Stimulated activated CD8-positive, alpha-beta memory T cell treated with anti-CD3 and anti-CD28 coated beads, Interleukin-7, amount 100 ng/mL, for 24 hours (primary cell): Measurements from ENCODE around the gene BEGAIN.

ENCODE experiments used
- DNase-seq: peaks from one replicate; pipeline ENCODE4 v3.0.0-alpha.2; 2020; ENCODE audit warnings: low read depth

The BEGAIN gene

GRCh38 chr14:100549834-100550625 is 37.2 kb downstream of the BEGAIN start:
- DNase-seq = no peak

GRCh38 chr14:100548939-100549338 is 38.3 kb downstream of the BEGAIN start:
- DNase-seq = no peak

GRCh38 chr14:100548295-100548655 is 38.9 kb downstream of the BEGAIN start:
- DNase-seq = no peak

DNA sequence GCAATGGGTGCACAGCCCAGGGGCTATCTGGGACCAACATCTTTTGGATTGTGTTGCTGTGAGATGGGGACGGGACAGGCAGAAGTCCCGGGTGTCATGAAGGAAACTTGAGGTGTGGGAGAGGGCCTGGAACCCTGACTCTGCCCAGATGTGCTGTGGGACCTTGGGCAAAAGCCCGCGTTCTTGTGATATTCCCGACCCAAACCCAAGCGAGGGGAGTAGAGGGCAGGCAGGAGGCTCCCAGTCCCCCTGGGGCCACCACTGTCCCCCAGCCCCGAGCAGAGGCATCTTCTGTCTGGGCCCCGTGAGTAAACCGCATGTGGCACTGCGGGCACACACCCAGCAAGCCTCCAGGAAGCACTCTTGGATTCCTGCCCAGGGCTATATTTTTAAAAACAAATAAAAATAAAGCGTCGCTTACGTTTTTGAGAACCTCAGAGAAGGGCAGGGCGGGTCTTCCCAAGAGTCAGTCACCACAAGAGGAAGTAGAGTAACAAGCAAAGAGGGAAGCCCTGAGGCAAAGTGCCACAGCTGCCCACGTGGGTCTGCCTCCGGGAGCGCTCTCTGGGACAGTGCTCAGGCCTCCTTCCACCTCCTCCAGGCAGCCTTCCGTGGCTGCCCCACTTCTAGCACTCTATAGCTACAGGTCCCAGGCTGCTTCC is 39.5 kb downstream of the BEGAIN start:
- no peak for DNase-seq

- no peak for DNase-seq
Observed at GRCh38 chr14:100546051-100546443, 41.2 kb downstream of the BEGAIN start.

- no peak for DNase-seq
Observed at GRCh38 chr14:100545359-100545758, 41.9 kb downstream of the BEGAIN start.

DNA sequence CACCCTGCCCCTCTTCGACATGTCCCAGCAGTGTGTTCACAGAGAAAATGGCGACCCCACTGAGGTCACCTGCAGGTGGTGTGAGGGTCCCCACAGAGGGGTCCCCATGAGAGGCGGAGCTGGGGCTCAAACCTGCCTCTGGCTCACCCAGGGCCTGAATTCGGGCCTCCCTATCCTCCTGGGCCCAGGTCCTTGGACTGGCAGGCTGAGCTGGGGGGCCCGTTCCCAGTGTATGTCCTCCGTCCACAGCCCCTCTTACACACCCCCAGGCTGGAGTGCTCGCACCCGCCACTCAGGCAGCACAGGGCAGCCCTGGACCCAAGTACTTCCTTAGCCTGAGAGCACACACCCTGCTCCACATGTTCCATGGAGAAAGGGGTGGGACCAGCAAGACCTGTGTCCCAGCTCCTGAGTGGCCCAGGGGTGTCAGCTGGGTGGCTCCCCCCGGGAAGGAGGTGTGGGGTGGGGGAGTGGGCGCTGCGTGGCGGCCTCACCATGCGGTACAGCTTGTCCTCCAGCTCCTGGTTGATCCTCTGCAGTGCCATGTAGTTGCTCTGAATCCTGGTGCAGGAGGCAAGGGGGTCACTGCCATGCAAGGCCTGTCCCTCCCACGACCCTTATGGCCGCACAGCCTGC is 42.6 kb downstream of the BEGAIN start:
- no peak for DNase-seq

DNA sequence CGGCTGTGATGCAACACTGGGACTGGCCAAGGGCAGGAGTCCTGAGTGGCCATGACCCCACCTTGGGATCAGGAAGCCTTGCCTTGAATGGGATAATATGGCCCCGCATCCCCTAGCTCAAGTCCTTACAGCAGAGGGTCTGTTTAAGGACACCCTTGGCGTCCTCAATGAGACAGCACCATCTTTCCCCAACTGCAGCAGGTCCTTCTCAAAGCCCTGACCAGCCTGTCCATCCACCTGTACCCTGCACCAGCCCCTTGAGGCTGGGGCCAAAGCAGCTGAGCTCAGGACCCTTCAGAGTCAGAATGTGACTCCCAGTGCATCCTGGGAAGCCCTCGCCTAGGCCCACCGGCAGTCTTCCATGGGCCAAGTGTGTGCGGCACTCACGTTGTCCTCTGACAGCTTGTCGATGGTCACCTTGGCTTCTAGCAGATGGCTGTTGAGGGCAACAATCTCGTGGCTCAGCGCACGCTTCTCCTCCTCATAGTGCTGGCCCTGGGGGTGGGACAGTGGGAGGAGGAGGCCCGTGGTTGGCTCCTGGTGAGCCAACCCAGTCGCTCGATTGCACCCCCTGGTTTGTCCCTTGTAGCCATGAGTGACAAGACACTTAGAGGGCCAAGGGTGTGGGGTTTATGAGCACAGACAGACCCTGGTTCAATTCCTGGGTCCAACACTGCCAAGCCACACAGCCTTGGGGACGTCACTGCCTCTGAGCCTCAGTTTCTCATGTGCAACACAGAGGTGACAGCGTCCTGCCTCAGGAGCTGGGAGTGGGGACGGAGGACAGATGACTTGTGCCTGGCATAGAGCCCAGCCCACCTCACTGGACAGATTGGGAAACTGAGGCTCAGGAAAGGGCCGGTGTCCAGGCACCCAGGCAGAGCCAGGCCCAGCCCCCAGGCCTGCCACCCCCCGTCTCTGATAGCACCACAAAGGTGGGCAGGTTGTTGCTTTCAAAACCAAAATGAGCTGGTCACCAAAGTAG is 43.5 kb downstream of the BEGAIN start:
- no peak for DNase-seq

- no peak for DNase-seq
Observed at GRCh38 chr14:100542619-100543205, 44.5 kb downstream of the BEGAIN start.

- no peak for DNase-seq
Observed at GRCh38 chr14:100541621-100542560, 45.3 kb downstream of the BEGAIN start.

DNA sequence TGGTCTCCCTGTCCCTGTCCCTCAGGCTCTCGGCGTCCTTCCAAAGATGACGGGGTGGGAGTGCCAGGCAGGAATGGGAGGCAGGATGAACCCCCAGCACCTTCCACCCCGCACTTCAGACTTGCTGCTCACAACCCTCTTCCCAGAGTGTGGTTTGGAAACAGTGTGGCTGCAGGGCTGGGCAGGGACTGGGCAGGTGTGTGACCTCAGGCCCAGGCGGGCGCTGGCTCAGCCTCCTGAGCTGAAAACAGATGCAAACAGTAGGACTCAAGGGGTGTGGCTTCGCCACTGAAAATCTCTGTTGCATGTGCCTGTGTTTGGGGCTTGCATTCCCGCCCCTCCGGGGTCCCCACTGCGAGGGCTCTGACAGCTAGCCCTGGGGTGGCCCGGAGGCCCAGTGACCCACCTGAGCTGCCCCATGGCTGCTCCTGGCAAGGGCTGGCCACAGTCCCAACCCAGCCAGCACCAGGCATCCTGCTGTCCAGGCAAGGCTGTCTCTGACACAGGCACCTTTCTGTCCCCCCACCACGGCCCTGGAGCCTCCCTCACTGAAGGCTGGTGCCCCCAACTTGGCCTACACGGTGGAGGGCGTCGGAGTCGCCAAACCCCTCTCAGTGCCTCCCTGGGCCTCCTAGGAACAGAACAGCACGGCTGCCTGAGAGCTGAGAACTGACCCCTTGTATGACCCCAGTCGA is 46.1 kb downstream of the BEGAIN start:
- DNase-seq = no peak

GRCh38 chr14:100540141-100540925 is 46.9 kb downstream of the BEGAIN start:
- DNase-seq = no peak

DNA sequence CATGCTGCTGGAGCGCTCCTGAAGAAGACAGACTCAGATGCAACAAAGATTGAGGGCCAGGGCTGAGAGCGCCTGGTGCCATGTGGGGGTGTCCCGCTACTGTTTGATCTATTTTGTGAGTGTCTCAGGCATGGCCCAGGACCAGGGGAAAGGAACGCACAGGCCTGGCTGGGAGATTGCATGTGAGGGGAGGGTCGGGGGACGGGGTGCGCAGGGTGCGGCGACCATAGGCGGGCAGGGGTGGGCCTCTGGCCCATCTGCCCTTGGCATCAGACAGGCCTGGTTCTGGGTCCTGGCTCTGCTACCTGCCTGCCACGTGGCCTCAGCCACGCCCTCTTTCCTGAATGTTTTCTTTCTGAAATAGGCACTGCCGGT is 47.5 kb downstream of the BEGAIN start:
- DNase-seq = no peak

DNA sequence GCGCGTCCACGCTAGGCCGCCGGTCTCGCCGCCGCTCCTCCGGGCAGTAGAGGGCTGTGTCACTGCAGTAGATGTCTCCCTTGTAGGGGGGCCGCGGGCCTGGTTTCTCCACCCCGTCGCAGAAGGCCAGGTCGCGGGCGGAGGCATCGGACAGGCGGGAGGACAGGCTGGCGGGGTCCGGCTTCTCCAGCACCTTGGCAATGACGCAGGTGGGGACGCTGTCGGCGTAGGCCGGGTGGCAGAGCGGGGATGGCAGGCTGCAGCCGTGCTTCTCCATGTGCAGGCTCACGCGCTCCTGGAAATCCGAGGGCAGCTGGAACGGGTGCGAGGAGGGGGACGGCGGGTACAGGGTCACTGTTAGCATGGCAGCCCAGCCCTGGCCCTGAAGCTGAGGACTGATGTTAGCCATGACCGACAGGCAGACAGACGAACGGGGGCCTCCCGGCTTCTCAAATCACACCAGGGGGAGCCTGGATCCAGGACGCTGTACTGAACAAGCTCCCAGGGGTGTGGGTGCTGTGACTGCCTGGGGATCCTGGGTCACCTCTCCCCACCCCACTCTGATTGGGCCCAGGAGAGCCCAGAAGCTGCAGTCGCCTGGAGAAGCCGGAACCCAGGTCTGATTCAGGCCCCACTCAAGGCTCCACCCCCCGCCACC is 48.1 kb downstream of the BEGAIN start:
- no peak for DNase-seq

DNA sequence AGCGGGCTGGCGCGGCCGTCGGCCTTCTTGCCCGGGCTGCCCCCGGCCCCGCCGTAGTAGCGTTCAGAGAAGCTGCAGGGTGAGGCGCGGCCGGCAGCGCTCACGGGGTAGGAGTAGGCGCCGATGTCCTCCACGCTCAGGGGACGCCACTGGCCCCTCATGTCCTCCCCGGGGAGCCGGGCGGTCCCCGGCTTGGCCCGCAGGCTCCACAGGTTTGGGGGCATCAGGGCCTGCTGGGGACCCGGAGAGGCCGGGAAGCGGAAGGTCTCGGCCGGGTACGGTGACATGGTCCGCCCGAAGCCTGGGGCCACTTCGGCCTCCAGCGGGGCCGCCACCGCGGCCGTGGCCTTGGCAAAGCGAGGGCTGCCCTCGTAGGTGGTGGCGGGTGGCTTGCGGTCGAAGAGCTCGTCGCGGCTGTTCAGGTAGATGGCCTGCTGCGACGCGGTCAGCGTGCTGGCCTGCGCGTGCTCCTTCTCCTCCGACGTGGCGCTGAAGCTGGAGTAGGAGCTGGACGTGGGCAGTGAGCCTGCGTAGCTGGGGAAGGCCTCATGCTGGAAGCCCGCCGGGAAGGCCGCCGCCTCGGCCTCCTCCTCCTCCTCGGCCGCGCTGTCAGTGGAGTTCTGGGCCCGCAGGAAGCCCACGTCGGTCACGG is 48.7 kb downstream of the BEGAIN start:
- DNase-seq = no peak

GRCh38 chr14:100537446-100538350 is 49.5 kb downstream of the BEGAIN start:
- DNase-seq = no peak
